ENCODE results near the gene CENATAC. TPM values are rescaled to one million over a fixed set of nuclear protein-coding genes. Genes with fewer than 3 reads are reported as not detected.
A peak's percentile ranks its signal among the peaks of the same experiment; 100 is the strongest.

The CENATAC gene
- total and polyA plus RNA-seq, 2 experiments from 2014 or later, result 31.7 to 34.5 TPM

DNA sequence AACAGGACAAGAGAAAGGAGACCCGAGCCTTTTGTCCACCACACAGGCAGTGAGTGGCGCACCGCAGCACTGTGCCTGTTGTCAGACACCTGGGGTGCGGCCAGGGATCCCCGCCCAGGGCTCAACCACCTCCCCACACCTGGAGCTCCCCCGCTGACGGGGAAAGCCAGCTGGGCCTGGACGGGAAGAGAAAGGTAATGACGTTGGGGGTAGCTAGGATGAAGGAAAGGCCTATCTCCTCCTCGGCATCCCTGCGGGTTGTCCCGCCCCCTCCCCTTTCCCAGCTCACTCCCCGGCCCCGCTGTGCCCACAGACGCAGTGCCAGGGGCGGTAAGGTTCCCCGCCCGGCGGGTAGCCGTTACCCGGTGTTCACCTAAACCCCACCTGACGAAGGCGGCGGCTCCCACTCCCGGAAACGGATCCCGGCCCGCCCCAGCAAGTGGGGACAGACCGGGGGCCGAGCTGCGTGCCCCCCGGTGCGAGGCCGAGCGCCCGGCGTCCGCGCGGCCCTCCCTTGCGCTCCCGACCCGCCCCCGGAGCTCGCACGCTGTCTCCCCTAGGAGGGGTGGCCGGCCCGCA is 58.6 kb downstream of the CENATAC start:
- no peak overlapping the region; the same call in 1 of the 2 replicates for H2AFZ ChIP-seq
- peaks cover 14% of the 10 kb centered on the region for H3K4me1 Mint-ChIP-seq

DNA sequence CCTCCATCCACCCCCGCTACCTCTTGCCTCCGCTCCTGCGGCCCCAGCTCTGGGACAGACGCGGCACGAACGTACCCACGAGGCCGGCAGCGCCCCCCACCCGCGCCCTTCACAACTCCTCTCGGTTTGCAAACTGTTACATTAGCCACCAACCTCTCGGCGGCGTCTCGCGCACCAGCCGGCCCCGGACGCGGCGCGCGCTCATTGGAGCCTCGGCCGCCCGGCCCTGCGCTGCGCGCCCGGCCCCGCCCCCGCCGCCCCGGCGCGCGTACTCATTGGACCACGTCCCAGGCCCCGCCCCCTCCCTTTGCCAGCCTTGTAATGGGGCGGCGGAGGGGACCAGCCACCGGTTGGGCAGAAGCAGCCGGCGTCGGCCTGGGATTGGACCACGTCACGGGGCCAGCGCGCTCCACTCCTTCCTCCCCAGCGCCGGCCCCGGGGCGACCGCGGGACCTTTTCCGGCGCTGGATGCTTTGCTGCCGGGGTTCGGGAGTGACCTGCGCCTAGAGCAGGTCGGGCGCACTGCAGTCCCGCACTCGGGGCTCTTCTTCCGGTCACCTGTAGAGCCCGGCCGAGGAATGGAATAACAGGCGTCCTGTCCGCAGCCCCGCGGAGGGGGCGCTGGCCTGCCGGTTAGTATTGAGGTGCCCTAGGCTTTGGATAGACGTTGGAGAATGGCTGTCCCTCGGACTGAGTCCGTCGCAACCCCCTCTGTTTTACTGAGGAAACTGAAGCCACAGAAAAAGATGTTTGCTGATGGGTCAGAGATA is 59.2 kb downstream of the CENATAC start, which contains the start of gene HYOU1:
Gene HYOU1 (minus strand): TSS at position 206 of the 770 bp plus-strand sequence. CDS start 1,045 bp downstream, outside the sequence.
- H3K4me1 ChIP-seq (ENCODE audit: insufficient read depth), result peaks cover 14% of the 10 kb centered on the region
- Mint-ChIP-seq H3K27me3 (ENCODE audit: insufficient read depth, low read depth, poor library complexity) (peaks cover 13% of the 10 kb centered on the region), H3K4me1 (peaks cover 14% of the 10 kb centered on the region), H3K9me3 (peaks cover 7% of the 10 kb centered on the region; the same call in 1 of the 3 replicates), H3K4me3 (peak within 1 kb of the TSS; percentile 90), H3K36me3 (ENCODE audit: low read depth) (peaks cover 48% of the 10 kb centered on the region), H3K27ac (peak within 1 kb of the TSS; percentile 98)
- ATAC-seq, result peak; percentile 89
- H3K4me3 ChIP-seq, result peak within 1 kb of the TSS; percentile 96
- peak within 1 kb of the TSS; percentile 93 for H3K4me2 ChIP-seq
- 0 out of 2 replicates have a peak, but pooled peaks cover 4% of the 10 kb centered on the region for H3K9me2 ChIP-seq (ENCODE audit: insufficient read depth)
- peaks cover 25% of the 10 kb centered on the region for H4K20me1 ChIP-seq (replicated peaks; ENCODE audit: insufficient read depth)
- H2AFZ ChIP-seq, result peak within 1 kb of the TSS; percentile 92
- peak; percentile 100 for DNase-seq (ENCODE audit: low spot score)
- peaks cover 43% of the 10 kb centered on the region for H3K79me2 ChIP-seq (replicated peaks; ENCODE audit: insufficient read depth)
- H3F3A ChIP-seq (replicated peaks; ENCODE audit: low read depth), result peaks cover 16% of the 10 kb centered on the region
- H3K27me3 ChIP-seq (ENCODE audit: insufficient read depth), result no peaks in the 10 kb centered on the region
- H3K27ac ChIP-seq (ENCODE audit: low read depth), result peak within 1 kb of the TSS; percentile 92
- peaks cover 32% of the 10 kb centered on the region for H3K36me3 ChIP-seq (ENCODE audit: insufficient read depth)
- TF ChIP-seq EZH2 (IDR thresholded peaks at IDR 0.05; ENCODE audit: low read depth, unreplicated experiment), result no peak
- TF ChIP-seq POLR2AphosphoS5 (IDR thresholded peaks at IDR 0.05; ENCODE audit: low read depth), result peak; percentile 59
- TF ChIP-seq EZH2phosphoT487 (IDR thresholded peaks at IDR 0.05; ENCODE audit: unreplicated experiment), result no peak
- TF ChIP-seq ZNF331 (CRISPR knock-in tag; IDR thresholded peaks at IDR 0.05; ENCODE audit: low read depth), result no peak
- no peak for TF ChIP-seq JUNB (IDR thresholded peaks at IDR 0.05; ENCODE audit: unreplicated experiment)
- TF ChIP-seq, protein P1, sequence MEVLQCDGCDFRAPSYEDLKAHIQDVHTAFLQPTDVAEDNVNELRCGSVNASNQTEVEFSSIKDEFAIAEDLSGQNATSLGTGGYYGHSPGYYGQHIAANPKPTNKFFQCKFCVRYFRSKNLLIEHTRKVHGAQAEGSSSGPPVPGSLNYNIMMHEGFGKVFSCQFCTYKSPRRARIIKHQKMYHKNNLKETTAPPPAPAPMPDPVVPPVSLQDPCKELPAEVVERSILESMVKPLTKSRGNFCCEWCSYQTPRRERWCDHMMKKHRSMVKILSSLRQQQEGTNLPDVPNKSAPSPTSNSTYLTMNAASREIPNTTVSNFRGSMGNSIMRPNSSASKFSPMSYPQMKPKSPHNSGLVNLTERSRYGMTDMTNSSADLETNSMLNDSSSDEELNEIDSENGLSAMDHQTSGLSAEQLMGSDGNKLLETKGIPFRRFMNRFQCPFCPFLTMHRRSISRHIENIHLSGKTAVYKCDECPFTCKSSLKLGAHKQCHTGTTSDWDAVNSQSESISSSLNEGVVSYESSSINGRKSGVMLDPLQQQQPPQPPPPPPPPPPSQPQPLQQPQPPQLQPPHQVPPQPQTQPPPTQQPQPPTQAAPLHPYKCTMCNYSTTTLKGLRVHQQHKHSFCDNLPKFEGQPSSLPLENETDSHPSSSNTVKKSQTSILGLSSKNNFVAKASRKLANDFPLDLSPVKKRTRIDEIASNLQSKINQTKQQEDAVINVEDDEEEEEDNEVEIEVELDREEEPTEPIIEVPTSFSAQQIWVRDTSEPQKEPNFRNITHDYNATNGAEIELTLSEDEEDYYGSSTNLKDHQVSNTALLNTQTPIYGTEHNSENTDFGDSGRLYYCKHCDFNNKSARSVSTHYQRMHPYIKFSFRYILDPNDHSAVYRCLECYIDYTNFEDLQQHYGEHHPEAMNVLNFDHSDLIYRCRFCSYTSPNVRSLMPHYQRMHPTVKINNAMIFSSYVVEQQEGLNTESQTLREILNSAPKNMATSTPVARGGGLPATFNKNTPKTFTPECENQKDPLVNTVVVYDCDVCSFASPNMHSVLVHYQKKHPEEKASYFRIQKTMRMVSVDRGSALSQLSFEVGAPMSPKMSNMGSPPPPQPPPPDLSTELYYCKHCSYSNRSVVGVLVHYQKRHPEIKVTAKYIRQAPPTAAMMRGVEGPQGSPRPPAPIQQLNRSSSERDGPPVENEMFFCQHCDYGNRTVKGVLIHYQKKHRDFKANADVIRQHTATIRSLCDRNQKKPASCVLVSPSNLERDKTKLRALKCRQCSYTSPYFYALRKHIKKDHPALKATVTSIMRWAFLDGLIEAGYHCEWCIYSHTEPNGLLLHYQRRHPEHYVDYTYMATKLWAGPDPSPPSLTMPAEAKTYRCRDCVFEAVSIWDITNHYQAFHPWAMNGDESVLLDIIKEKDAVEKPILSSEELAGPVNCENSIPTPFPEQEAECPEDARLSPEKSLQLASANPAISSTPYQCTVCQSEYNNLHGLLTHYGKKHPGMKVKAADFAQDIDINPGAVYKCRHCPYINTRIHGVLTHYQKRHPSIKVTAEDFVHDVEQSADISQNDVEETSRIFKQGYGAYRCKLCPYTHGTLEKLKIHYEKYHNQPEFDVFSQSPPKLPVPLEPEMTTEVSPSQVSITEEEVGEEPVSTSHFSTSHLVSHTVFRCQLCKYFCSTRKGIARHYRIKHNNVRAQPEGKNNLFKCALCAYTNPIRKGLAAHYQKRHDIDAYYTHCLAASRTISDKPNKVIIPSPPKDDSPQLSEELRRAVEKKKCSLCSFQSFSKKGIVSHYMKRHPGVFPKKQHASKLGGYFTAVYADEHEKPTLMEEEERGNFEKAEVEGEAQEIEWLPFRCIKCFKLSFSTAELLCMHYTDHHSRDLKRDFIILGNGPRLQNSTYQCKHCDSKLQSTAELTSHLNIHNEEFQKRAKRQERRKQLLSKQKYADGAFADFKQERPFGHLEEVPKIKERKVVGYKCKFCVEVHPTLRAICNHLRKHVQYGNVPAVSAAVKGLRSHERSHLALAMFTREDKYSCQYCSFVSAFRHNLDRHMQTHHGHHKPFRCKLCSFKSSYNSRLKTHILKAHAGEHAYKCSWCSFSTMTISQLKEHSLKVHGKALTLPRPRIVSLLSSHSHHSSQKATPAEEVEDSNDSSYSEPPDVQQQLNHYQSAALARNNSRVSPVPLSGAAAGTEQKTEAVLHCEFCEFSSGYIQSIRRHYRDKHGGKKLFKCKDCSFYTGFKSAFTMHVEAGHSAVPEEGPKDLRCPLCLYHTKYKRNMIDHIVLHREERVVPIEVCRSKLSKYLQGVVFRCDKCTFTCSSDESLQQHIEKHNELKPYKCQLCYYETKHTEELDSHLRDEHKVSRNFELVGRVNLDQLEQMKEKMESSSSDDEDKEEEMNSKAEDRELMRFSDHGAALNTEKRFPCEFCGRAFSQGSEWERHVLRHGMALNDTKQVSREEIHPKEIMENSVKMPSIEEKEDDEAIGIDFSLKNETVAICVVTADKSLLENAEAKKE (CRISPR knock-in tag; IDR thresholded peaks at IDR 0.05), result no peak

More for the DNA sequence above, 58.6 kb downstream of the CENATAC start:
- peaks cover 25% of the 10 kb centered on the region for H4K20me1 ChIP-seq (replicated peaks; ENCODE audit: insufficient read depth)
- DNase-seq (ENCODE audit: low spot score) (peak; percentile 80), ATAC-seq (peak; percentile 31)
- H3K9me3 Mint-ChIP-seq, result peaks cover 7% of the 10 kb centered on the region; the same call in 1 of the 3 replicates
- peaks cover 14% of the 10 kb centered on the region for H3K4me1 ChIP-seq (ENCODE audit: insufficient read depth)
- peaks cover 13% of the 10 kb centered on the region for H3K27me3 Mint-ChIP-seq (ENCODE audit: insufficient read depth, low read depth, poor library complexity)
- peak overlapping the region; percentile 98 for H3K27ac Mint-ChIP-seq
- H3K4me3 Mint-ChIP-seq, result peak overlapping the region; percentile 90
- peaks cover 16% of the 10 kb centered on the region for H3F3A ChIP-seq (replicated peaks; ENCODE audit: low read depth)
- H3K27me3 ChIP-seq (ENCODE audit: insufficient read depth), result no peaks in the 10 kb centered on the region
- peak overlapping the region; percentile 90 for H3K27ac ChIP-seq (ENCODE audit: low read depth)
- peak overlapping the region; percentile 93 for H3K4me2 ChIP-seq
- peaks cover 43% of the 10 kb centered on the region for H3K79me2 ChIP-seq (replicated peaks; ENCODE audit: insufficient read depth)
- H3K36me3 Mint-ChIP-seq (ENCODE audit: low read depth), result peaks cover 55% of the 10 kb centered on the region
- H3K4me3 ChIP-seq, result peak overlapping the region; percentile 96
- 0 out of 2 replicates have a peak, but pooled peaks cover 4% of the 10 kb centered on the region for H3K9me2 ChIP-seq (ENCODE audit: insufficient read depth)
- no peak for TF ChIP-seq POLR2AphosphoS5 (IDR thresholded peaks at IDR 0.05; ENCODE audit: low read depth)
- no peak for TF ChIP-seq ZNF331 (CRISPR knock-in tag; IDR thresholded peaks at IDR 0.05; ENCODE audit: low read depth)
- TF ChIP-seq CTCF (conservative IDR thresholded peaks at IDR 0.05; ENCODE audit: low read depth in 2 of 2), result no peak
- H3K36me3 ChIP-seq (ENCODE audit: insufficient read depth), result peaks cover 37% of the 10 kb centered on the region

Measured in GM23338 (cell line).